Liver (tissue), 9 donors: ENCODE results near the gene CA6. TPM values are rescaled to one million over a fixed set of nuclear protein-coding genes. Genes with fewer than 3 reads are reported as not detected.

Experiments used
- DNase-seq: peaks from one replicate; pipeline ENCODE4 v3.0.0-alpha.2; 2017; ENCODE audit warnings: low spot score
- H3K27ac ChIP-seq, 2 donors: one replicate each; pipeline ENCODE4 v1.7.0; 2013; ENCODE audit warnings: inconsistent platforms in 2 of 2, low read length in 2 of 2, control low read depth in 1 of 2, low read depth in 1 of 2, mild to moderate bottlenecking in 1 of 2
- H3K27me3 ChIP-seq, 4 donors: one replicate each; pipeline versions ENCODE4 v1.6.1 to v1.7.0; 2013; ENCODE audit warnings: low read length in 3 of 4, inconsistent platforms in 1 of 4, mild to moderate bottlenecking in 1 of 4, moderate library complexity in 1 of 4; ENCODE audit not compliant: control insufficient read depth in 4 of 4, insufficient read depth in 4 of 4
- H3K36me3 ChIP-seq, 4 donors: one replicate each; pipeline versions ENCODE4 v1.6.1 to v1.7.0; 2013; ENCODE audit warnings: low read length in 3 of 4, mild to moderate bottlenecking in 3 of 4, low read depth in 1 of 4, moderate library complexity in 1 of 4; ENCODE audit not compliant: control insufficient read depth in 4 of 4, insufficient read depth in 3 of 4
- H3K4me1 ChIP-seq, 4 donors: one replicate each; pipeline versions ENCODE4 v1.6.1 to v1.7.0; 2013; ENCODE audit warnings: low read length in 3 of 4, mild to moderate bottlenecking in 3 of 4, moderate library complexity in 1 of 4; ENCODE audit not compliant: control insufficient read depth in 4 of 4, insufficient read depth in 4 of 4
- H3K4me3 ChIP-seq, 3 donors: one replicate each; pipeline versions ENCODE4 v1.6.1 to v1.7.0; 2013; ENCODE audit warnings: low read length in 3 of 3, control low read depth in 1 of 3, low read depth in 1 of 3, mild to moderate bottlenecking in 1 of 3
- H3K9ac ChIP-seq, 2 donors: one replicate each; pipeline ENCODE4 v1.7.0; 2013; ENCODE audit warnings: low read length in 2 of 2, mild to moderate bottlenecking in 2 of 2, moderate library complexity in 2 of 2, control low read depth in 1 of 2, low read depth in 1 of 2
- H3K9me3 ChIP-seq, 4 donors: one replicate each; pipeline versions ENCODE4 v1.6.1 to v1.7.0; 2013; ENCODE audit warnings: low read length in 3 of 4; ENCODE audit not compliant: control insufficient read depth in 4 of 4
- EGR1 ChIP-seq, 2 donors: IDR thresholded peaks; 2 replicates each; pipeline ENCODE4 v1.6.1; 2016 to 2018; ENCODE audit warnings: antibody characterized with exemption in 2 of 2, low read depth in 2 of 2
- FOXA2 ChIP-seq: IDR thresholded peaks from 2 replicates; pipeline ENCODE4 v1.6.1; 2016; ENCODE audit warnings: antibody characterized with exemption
- GABPA ChIP-seq, 2 donors: IDR thresholded peaks in 1 of 2; conservative IDR thresholded peaks in 1 of 2; 2 replicates each; pipeline ENCODE4 v1.6.1; 2016; ENCODE audit warnings: antibody characterized with exemption in 2 of 2, mild to moderate bottlenecking in 1 of 2, moderate library complexity in 1 of 2
- HNF4A ChIP-seq, 2 donors: conservative IDR thresholded peaks; 2 replicates each; pipeline ENCODE4 v1.6.1; 2016; ENCODE audit warnings: antibody characterized with exemption in 2 of 2, mild to moderate bottlenecking in 2 of 2
- HNF4G ChIP-seq: IDR thresholded peaks from 2 replicates; pipeline ENCODE4 v1.6.1; 2016; ENCODE audit warnings: antibody characterized with exemption
- JUND ChIP-seq, 2 donors: IDR thresholded peaks; 2 replicates each; pipeline ENCODE4 v1.6.1; 2016; ENCODE audit warnings: antibody characterized with exemption in 2 of 2
- NR2F2 ChIP-seq: IDR thresholded peaks from 2 replicates; pipeline ENCODE4 v1.6.1; 2016; ENCODE audit warnings: antibody characterized with exemption
- RAD21 ChIP-seq, 2 donors: IDR thresholded peaks; 2 replicates each; pipeline ENCODE4 v1.6.1; 2016; ENCODE audit warnings: antibody characterized with exemption in 2 of 2, mild to moderate bottlenecking in 2 of 2
- RXRA ChIP-seq, 2 donors: IDR thresholded peaks; 2 replicates each; pipeline ENCODE4 v1.6.1; 2017 to 2018; ENCODE audit warnings: antibody characterized with exemption in 2 of 2, mild to moderate bottlenecking in 1 of 2
- SP1 ChIP-seq: IDR thresholded peaks from 2 replicates; pipeline ENCODE4 v1.6.1; 2018; ENCODE audit warnings: antibody characterized with exemption, mild to moderate bottlenecking
- TAF1 ChIP-seq: conservative IDR thresholded peaks from 2 replicates; pipeline ENCODE4 v1.6.1; 2016; ENCODE audit warnings: antibody characterized with exemption, mild to moderate bottlenecking
- YY1 ChIP-seq: IDR thresholded peaks from 2 replicates; pipeline ENCODE4 v1.6.1; 2016; ENCODE audit warnings: antibody characterized with exemption, mild to moderate bottlenecking
- WGBS: extraction: QIAGEN DNeasy Blood & Tissue Kit; methylation state at CpG from one replicate; pipeline ENCODE4 v1.1.7; 2013; 5-methylcytosine and 5-hydroxymethylcytosine counted together
- polyA plus RNA-seq, 2 donors: library from polyadenylated mRNA; stranded (reverse) in 1 of 2; unstranded in 1 of 2; fragments of 200-250 nt in 1 of 2; fragments of >200 nt in 1 of 2; fragmentation: Nextera tagmentation in 1 of 2; extraction: Ambion mirVana in 1 of 2; gene quantifications; one replicate each; pipeline versions ENCODE4 v1.2.1 to v1.2.3, GENCODE V29; 2013 to 2015
- total RNA-seq, 2 donors: library from RNA; depleted of rRNA; stranded (reverse); fragments of >200 nt; gene quantifications; one replicate each; pipeline ENCODE4 v1.2.3, GENCODE V29; 2014
- TF ChIP-seq, protein P1 (sequence below): IDR thresholded peaks from 2 replicates; pipeline ENCODE4 v1.6.1; 2016; ENCODE audit warnings: antibody characterized with exemption
- TF ChIP-seq, protein P2 (sequence below): IDR thresholded peaks from 2 replicates; pipeline ENCODE4 v1.6.1; 2016; ENCODE audit warnings: antibody characterized with exemption
- TF ChIP-seq, protein P3 (sequence below): IDR thresholded peaks from 2 replicates; pipeline ENCODE4 v1.6.1; 2016; ENCODE audit warnings: antibody characterized with exemption, mild to moderate bottlenecking
- TF ChIP-seq, protein P4 (sequence below): IDR thresholded peaks from 2 replicates; pipeline ENCODE4 v1.6.1; 2016; ENCODE audit warnings: antibody characterized with exemption
- TF ChIP-seq, protein P5 (sequence below): fragments of 150-350 bp; IDR thresholded peaks from 2 replicates; pipeline ENCODE4 v1.5.1; 2017; ENCODE audit warnings: improper control_type of control experiment, low read depth, low read length; ENCODE audit not compliant: missing input control
- donor health status: healthy.
- donor health status: healthy.
- donor health status: healthy.
- donor health status: healthy.
- donor health status: healthy.

CA6 gene
- total and polyA plus RNA-seq, 4 donors: not detected

DNA sequence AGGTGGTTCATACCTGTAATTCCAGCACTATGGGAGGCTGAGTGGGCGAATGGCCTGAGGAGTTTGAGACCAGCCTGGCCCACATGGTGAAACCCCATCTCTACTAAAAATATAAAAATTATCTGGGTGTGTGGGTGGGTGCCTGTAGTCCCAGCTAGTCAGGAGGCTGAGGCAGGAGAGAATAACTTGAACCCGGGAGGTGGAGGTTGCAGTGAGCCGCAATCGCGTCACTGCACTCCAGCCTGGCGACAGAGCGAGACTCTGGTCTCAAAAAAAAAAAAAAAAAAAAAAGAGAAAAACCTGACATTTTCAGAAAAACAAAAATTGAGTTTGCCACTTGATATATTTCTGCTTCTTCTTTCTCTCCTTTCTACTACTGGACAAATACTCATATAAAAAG, 24.3 kb downstream of the CA6 start (continued):
- TF ChIP-seq, protein P1, sequence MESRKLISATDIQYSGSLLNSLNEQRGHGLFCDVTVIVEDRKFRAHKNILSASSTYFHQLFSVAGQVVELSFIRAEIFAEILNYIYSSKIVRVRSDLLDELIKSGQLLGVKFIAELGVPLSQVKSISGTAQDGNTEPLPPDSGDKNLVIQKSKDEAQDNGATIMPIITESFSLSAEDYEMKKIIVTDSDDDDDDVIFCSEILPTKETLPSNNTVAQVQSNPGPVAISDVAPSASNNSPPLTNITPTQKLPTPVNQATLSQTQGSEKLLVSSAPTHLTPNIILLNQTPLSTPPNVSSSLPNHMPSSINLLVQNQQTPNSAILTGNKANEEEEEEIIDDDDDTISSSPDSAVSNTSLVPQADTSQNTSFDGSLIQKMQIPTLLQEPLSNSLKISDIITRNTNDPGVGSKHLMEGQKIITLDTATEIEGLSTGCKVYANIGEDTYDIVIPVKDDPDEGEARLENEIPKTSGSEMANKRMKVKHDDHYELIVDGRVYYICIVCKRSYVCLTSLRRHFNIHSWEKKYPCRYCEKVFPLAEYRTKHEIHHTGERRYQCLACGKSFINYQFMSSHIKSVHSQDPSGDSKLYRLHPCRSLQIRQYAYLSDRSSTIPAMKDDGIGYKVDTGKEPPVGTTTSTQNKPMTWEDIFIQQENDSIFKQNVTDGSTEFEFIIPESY: no peak

DNA sequence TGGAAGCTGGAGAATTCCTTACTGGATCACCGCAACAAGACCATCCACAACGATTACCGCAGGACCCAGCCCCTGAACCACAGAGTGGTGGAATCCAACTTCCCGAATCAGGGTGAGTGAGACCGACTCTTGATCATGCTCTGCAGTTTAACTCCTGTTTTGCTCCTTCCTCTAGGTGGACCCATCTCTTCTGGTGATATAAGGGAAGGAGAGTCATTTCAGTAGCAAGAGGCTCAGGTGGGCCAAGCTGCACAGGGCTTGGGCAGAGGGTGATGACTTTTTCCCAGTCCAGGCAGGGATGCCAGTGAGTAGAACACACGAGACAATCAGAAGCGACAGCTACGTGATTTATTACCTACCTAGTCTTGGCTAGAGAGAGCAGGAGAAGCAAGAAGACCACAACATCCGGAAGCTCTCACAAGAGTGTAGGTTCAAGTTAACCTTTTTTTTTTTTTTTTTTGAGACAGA, 25.2 kb downstream of the CA6 start:
- H3K27ac ChIP-seq: no peak overlapping the region
- WGBS: 77% methylated on average over 9 of the region's 9 CpGs
- TF ChIP-seq FOXA2 (no peak), HNF4A (conservative IDR thresholded peaks at IDR 0.05) (no peak), NR2F2 (no peak), RAD21 (IDR thresholded peaks at IDR 0.05) (no peak), GABPA (IDR thresholded peaks at IDR 0.05 in 1 of 2, conservative IDR thresholded peaks at IDR 0.05 in 1 of 2) (no peak), EGR1 (IDR thresholded peaks at IDR 0.05; ENCODE audit: low read depth in 2 of 2) (no peak)
- TF ChIP-seq, protein P2, sequence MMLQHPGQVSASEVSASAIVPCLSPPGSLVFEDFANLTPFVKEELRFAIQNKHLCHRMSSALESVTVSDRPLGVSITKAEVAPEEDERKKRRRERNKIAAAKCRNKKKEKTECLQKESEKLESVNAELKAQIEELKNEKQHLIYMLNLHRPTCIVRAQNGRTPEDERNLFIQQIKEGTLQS: no peak

DNA sequence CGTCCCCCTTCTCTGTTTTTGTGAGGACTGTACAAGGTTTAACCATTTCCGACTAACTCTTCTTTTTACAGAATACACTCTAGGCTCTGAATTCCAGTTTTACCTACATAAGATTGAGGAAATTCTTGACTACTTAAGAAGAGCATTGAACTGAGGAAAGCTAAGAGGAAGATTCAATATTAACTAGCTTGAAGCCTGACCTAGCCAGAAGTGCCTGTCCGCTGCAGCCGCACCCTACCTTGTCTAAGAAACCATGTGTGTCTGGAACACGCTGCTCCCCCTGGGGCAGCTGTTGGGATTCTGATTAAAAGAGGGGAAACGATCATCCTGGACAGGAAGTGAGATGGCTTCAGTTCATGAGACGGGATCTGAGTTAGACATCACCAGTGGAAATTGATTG, 28.9 kb downstream of the CA6 start:
- 80% methylated on average over 7 of the region's 7 CpGs for WGBS
- H3K9ac ChIP-seq: no peak overlapping the region
- H3K4me3 ChIP-seq: no peak overlapping the region
- H3K36me3 ChIP-seq: no peaks in the 10 kb centered on the region
- no peaks in the 10 kb centered on the region for H3K9me3 ChIP-seq
- no peak for DNase-seq
- no peak overlapping the region for H3K27ac ChIP-seq
- TF ChIP-seq, protein P3, sequence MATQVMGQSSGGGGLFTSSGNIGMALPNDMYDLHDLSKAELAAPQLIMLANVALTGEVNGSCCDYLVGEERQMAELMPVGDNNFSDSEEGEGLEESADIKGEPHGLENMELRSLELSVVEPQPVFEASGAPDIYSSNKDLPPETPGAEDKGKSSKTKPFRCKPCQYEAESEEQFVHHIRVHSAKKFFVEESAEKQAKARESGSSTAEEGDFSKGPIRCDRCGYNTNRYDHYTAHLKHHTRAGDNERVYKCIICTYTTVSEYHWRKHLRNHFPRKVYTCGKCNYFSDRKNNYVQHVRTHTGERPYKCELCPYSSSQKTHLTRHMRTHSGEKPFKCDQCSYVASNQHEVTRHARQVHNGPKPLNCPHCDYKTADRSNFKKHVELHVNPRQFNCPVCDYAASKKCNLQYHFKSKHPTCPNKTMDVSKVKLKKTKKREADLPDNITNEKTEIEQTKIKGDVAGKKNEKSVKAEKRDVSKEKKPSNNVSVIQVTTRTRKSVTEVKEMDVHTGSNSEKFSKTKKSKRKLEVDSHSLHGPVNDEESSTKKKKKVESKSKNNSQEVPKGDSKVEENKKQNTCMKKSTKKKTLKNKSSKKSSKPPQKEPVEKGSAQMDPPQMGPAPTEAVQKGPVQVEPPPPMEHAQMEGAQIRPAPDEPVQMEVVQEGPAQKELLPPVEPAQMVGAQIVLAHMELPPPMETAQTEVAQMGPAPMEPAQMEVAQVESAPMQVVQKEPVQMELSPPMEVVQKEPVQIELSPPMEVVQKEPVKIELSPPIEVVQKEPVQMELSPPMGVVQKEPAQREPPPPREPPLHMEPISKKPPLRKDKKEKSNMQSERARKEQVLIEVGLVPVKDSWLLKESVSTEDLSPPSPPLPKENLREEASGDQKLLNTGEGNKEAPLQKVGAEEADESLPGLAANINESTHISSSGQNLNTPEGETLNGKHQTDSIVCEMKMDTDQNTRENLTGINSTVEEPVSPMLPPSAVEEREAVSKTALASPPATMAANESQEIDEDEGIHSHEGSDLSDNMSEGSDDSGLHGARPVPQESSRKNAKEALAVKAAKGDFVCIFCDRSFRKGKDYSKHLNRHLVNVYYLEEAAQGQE: no peak
- TF ChIP-seq JUND (IDR thresholded peaks at IDR 0.05): no peak
- TF ChIP-seq NR2F2: no peak
- TF ChIP-seq, protein P4, sequence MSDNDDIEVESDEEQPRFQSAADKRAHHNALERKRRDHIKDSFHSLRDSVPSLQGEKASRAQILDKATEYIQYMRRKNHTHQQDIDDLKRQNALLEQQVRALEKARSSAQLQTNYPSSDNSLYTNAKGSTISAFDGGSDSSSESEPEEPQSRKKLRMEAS: no peak
- no peak for TF ChIP-seq HNF4A (conservative IDR thresholded peaks at IDR 0.05)
- TF ChIP-seq HNF4G: no peak
- no peak for TF ChIP-seq EGR1 (IDR thresholded peaks at IDR 0.05; ENCODE audit: low read depth in 2 of 2)
- TF ChIP-seq, protein P2: no peak
- TF ChIP-seq GABPA (IDR thresholded peaks at IDR 0.05 in 1 of 2, conservative IDR thresholded peaks at IDR 0.05 in 1 of 2): no peak
- TF ChIP-seq RAD21 (IDR thresholded peaks at IDR 0.05): no peak
- TF ChIP-seq RXRA (IDR thresholded peaks at IDR 0.05): no peak
- no peak for TF ChIP-seq YY1
- TF ChIP-seq SP1: no peak
- TF ChIP-seq FOXA2: no peak
- TF ChIP-seq TAF1: no peak
- TF ChIP-seq, protein P5, sequence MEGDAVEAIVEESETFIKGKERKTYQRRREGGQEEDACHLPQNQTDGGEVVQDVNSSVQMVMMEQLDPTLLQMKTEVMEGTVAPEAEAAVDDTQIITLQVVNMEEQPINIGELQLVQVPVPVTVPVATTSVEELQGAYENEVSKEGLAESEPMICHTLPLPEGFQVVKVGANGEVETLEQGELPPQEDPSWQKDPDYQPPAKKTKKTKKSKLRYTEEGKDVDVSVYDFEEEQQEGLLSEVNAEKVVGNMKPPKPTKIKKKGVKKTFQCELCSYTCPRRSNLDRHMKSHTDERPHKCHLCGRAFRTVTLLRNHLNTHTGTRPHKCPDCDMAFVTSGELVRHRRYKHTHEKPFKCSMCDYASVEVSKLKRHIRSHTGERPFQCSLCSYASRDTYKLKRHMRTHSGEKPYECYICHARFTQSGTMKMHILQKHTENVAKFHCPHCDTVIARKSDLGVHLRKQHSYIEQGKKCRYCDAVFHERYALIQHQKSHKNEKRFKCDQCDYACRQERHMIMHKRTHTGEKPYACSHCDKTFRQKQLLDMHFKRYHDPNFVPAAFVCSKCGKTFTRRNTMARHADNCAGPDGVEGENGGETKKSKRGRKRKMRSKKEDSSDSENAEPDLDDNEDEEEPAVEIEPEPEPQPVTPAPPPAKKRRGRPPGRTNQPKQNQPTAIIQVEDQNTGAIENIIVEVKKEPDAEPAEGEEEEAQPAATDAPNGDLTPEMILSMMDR: no peak
- H3K4me1 ChIP-seq: no peaks in the 10 kb centered on the region
- no peaks in the 10 kb centered on the region for H3K27me3 ChIP-seq

More for the DNA sequence above, 25.2 kb downstream of the CA6 start:
- Histone ChIP-seq H3K36me3 (no peaks in the 10 kb centered on the region), H3K4me3 (no peak overlapping the region), H3K9me3 (no peaks in the 10 kb centered on the region), H3K27me3 (no peaks in the 10 kb centered on the region), H3K4me1 (no peaks in the 10 kb centered on the region), H3K9ac (no peak overlapping the region)
- DNase-seq: no peak
